Measurements from ENCODE around the gene TMEM140. TPM values are rescaled to one million over a fixed set of nuclear protein-coding genes. Genes with fewer than 3 reads are reported as not detected.
A peak's percentile ranks its signal among the peaks of the same experiment; 100 is the strongest.

Gene TMEM140
- total RNA-seq, 2 donors from 2014 or later = 4.0 to 9.6 TPM

DNA sequence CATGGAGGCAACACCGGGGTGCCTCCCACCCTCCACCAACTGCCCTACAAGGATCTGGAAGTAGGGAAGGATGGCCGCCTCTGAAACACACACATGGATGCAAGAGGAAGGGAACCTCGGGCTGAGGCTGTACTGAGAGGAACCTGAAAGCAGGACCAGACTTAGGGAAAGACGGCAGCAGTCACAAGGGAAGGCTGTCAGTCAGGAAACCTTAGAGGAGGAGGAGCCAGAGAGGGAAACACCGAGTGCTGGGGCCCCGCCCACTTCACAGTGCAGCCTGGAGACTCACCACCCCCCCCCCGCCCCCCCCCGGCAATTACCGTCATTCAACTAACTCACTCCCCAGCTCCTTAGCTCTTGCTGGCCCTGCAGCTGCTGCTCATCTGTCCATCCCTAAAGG is 20.1 kb downstream of the TMEM140 start:
- 42 to 60% methylated on average over 8 to 9 of the region's 9 CpGs for WGBS, 2 donors
- Histone ChIP-seq H3K9me3 (no peaks in the 10 kb centered on the region), H3K27ac (no peak overlapping the region), H3K4me3 (no peak overlapping the region), H3K36me3 (replicated peaks in 1 of 2; ENCODE audit: insufficient read depth in 1 of 2, low read depth in 2 of 2) (peaks cover 0 to 7% of the 10 kb centered on the region in 2 donors), H3K4me1 (peaks cover 40% of the 10 kb centered on the region), H3K27me3 (no peaks in the 10 kb centered on the region)
- ATAC-seq = no peak
- peak in 3 of 4 donors; percentile 21 to 48 (median 22) for DNase-seq
- intact Hi-C loops (cut with DNase I) = loop anchor here (10.0 kb wide), 1 partner anchor 173 kb away; no protein-coding TSS in a partner anchor
- TF ChIP-seq POLR2A (IDR thresholded peaks at IDR 0.05) = no peak
- no peak for TF ChIP-seq CTCF (IDR thresholded peaks at IDR 0.05)

DNA sequence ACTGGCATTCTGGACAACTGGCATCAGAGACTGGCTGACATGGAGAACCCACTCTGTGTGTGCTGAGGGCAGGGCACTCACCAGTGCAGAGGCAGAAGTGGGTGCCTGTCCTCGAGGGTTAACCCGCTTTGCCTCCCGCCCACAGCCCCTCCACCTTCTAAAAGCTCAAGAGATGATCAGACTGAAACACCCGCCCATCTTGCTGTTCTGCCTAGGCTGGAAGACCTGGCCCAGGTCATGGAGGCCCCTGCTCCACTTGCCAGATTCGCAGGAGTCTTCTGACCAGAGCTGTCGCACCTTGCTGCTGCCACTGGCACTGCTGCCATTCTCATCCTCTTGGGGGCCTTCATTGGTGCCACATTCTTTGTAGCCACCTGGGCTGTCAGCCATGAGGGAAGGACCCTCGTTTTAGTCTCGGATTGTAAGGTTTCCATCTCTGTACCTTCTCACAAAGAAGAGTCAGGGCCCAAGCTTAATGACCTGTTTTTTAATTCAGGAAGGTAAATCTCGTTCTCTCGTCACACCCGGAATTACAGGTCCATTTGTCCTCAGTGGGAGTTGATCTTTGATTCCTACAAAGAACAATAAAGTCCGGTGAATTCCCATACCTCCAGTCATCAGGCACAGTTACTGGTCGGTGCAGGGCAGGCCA is 20.7 kb downstream of the TMEM140 start:
- no peak for ATAC-seq
- peaks cover 40% of the 10 kb centered on the region for H3K4me1 ChIP-seq
- no peak overlapping the region for H3K4me3 ChIP-seq
- DNase-seq = peak in 2 of 4 donors; percentile 7 to 12
- no peaks in the 10 kb centered on the region for H3K9me3 ChIP-seq
- WGBS, 2 donors = 83 to 88% methylated on average over 13 of the region's 13 CpGs
- no peaks in the 10 kb centered on the region for H3K27me3 ChIP-seq
- intact Hi-C loops (cut with DNase I) = loop anchor here (10.0 kb wide), 1 partner anchor 174 kb away; no protein-coding TSS in a partner anchor
- H3K36me3 ChIP-seq (replicated peaks in 1 of 2; ENCODE audit: insufficient read depth in 1 of 2, low read depth in 2 of 2) = peaks cover 0 to 7% of the 10 kb centered on the region in 2 donors
- H3K27ac ChIP-seq = peak overlapping the region in 3 of 4 donors; percentile 95 to 98 (median 97)
- no peak for TF ChIP-seq POLR2A (IDR thresholded peaks at IDR 0.05)
- no peak for TF ChIP-seq CTCF (IDR thresholded peaks at IDR 0.05)

- H3K4me1 ChIP-seq = peaks cover 36% of the 10 kb centered on the region
- TF ChIP-seq POLR2A (IDR thresholded peaks at IDR 0.05) (no peak), CTCF (IDR thresholded peaks at IDR 0.05) (peak in 4 of 7 experiments; percentile 17 to 34 (median 22))
- WGBS, 2 donors = 34 to 51% methylated on average over 11 of the region's 11 CpGs
- H3K4me3 ChIP-seq = peak overlapping the region in 1 of 2 donors; percentile 86
- H3K27ac ChIP-seq = peak overlapping the region; percentile 80 to 98 (median 96)
- peak in 2 of 4 donors; percentile 38 to 39 for DNase-seq
- H3K36me3 ChIP-seq (replicated peaks in 1 of 2; ENCODE audit: insufficient read depth in 1 of 2, low read depth in 2 of 2) = peaks cover 0 to 7% of the 10 kb centered on the region in 2 donors
- intact Hi-C loops (cut with DNase I) = loop anchor here (10.0 kb wide), 1 partner anchor 175 kb away; no protein-coding TSS in a partner anchor
- no peaks in the 10 kb centered on the region for H3K9me3 ChIP-seq
- no peaks in the 10 kb centered on the region for H3K27me3 ChIP-seq
- ATAC-seq = no peak
Measured at GRCh38 chr7:135169141-135169963, 21.5 kb downstream of the TMEM140 start.

GRCh38 chr7:135169964-135170273 is 22.0 kb downstream of the TMEM140 start:
- H3K4me1 ChIP-seq = peaks cover 34% of the 10 kb centered on the region
- H3K36me3 ChIP-seq (replicated peaks in 1 of 2; ENCODE audit: insufficient read depth in 1 of 2, low read depth in 2 of 2) = peaks cover 0 to 7% of the 10 kb centered on the region in 2 donors
- TF ChIP-seq CTCF (IDR thresholded peaks at IDR 0.05) = no peak
- no peak for TF ChIP-seq POLR2A (IDR thresholded peaks at IDR 0.05)
- H3K27me3 ChIP-seq = no peaks in the 10 kb centered on the region
- peak overlapping the region; percentile 80 to 98 (median 96) for H3K27ac ChIP-seq
- DNase-seq (no peak), ATAC-seq (no peak)
- H3K9me3 ChIP-seq = no peaks in the 10 kb centered on the region
- intact Hi-C loops (cut with DNase I) = loop anchor here (10.0 kb wide), 1 partner anchor 175 kb away; no protein-coding TSS in a partner anchor
- WGBS, 2 donors = 0 to 1% methylated on average over 15 to 17 of the region's 17 CpGs
- H3K4me3 ChIP-seq = peak overlapping the region; percentile 67 to 86
